ENCODE results near the gene TTLL3.

DNA sequence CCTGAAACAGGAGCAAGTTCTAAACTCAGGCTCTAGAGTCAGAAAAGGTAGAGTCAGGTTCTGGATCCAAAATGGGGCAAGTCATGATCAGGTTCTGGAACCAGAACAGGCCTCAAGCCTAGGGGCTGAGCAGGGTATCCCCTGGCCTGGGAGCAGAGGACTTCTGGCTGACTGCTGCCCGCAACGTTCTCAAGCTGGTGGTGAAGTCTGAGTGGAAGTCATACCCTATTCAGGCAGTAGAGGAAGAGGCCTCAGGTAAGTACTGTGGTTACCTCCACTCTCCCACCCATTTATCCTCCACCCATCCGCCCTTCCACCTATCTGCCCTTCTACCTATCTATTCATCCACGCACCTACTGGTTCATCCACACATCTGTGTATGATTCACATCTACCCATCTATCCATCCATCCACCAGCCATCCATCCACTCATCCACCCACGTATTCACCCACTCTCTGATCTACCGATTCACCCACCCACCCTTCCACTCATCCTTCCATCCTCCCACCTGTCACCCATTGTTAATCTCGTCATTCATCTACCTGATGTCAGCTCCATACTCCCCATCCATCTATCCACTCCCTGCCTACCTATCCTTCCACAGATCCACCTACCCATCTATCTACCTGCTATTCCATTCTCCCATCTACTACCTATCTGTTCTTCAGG lies 8.7 kb downstream of the TTLL3 start:
- TF ChIP-seq, protein P1, sequence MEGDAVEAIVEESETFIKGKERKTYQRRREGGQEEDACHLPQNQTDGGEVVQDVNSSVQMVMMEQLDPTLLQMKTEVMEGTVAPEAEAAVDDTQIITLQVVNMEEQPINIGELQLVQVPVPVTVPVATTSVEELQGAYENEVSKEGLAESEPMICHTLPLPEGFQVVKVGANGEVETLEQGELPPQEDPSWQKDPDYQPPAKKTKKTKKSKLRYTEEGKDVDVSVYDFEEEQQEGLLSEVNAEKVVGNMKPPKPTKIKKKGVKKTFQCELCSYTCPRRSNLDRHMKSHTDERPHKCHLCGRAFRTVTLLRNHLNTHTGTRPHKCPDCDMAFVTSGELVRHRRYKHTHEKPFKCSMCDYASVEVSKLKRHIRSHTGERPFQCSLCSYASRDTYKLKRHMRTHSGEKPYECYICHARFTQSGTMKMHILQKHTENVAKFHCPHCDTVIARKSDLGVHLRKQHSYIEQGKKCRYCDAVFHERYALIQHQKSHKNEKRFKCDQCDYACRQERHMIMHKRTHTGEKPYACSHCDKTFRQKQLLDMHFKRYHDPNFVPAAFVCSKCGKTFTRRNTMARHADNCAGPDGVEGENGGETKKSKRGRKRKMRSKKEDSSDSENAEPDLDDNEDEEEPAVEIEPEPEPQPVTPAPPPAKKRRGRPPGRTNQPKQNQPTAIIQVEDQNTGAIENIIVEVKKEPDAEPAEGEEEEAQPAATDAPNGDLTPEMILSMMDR (IDR thresholded peaks at IDR 0.05), result no peak
- TF ChIP-seq POLR2A (IDR thresholded peaks at IDR 0.05), result no peak

All from Peyer's patch (tissue), 4 donors.